Kidney (tissue), 14 donors: ENCODE results near the gene NIPBL. TPM values are rescaled to one million over a fixed set of nuclear protein-coding genes. Genes with fewer than 3 reads are reported as not detected.

Experiments
- DNase-seq, 5 donors: peaks; one replicate each; pipeline ENCODE4 v3.0.0-alpha.2; 2013 to 2020
- FAIRE-seq: peaks from 2 replicates; lab custom pipeline; 2012; peaks lifted over from hg19 to GRCh38; lab: Jason Lieb, UNC
- H3K27ac ChIP-seq, 2 donors: one replicate each; pipeline ENCODE4 v1.7.0; 2013; ENCODE audit warnings: low read depth in 2 of 2, low read length in 2 of 2, inconsistent platforms in 1 of 2
- H3K27me3 ChIP-seq: one replicate; pipeline ENCODE4 v1.7.1; 2013; ENCODE audit warnings: low read length, inconsistent platforms; ENCODE audit not compliant: control insufficient read depth, insufficient read depth
- H3K36me3 ChIP-seq, 3 donors: one replicate each; pipeline versions ENCODE4 v1.7.0 to v1.7.1; 2013; ENCODE audit warnings: low read length in 3 of 3, control low read depth in 1 of 3, inconsistent platforms in 1 of 3; ENCODE audit not compliant: insufficient read depth in 3 of 3, control insufficient read depth in 2 of 3
- H3K4me1 ChIP-seq, 3 donors: one replicate each; pipeline versions ENCODE4 v1.7.0 to v1.7.1; 2013; ENCODE audit warnings: low read length in 3 of 3, inconsistent platforms in 1 of 3, low read depth in 1 of 3; ENCODE audit not compliant: control insufficient read depth in 2 of 3, insufficient read depth in 2 of 3
- H3K4me3 ChIP-seq, 3 donors: one replicate each; pipeline versions ENCODE4 v1.7.0 to v1.8.1; 2013; ENCODE audit warnings: low read length in 3 of 3, control low read depth in 1 of 3, inconsistent platforms in 1 of 3
- H3K9ac ChIP-seq, 3 donors: one replicate each; pipeline versions ENCODE4 v1.7.0 to v1.7.1; 2013; ENCODE audit warnings: low read length in 3 of 3, control low read depth in 1 of 3, inconsistent platforms in 1 of 3
- H3K9me3 ChIP-seq, 3 donors: one replicate each; pipeline versions ENCODE4 v1.7.0 to v1.7.1; 2013; ENCODE audit warnings: low read length in 3 of 3, control low read depth in 1 of 3, inconsistent platforms in 1 of 3; ENCODE audit not compliant: control insufficient read depth in 2 of 3, insufficient read depth in 1 of 3
- intact Hi-C: fragments of 100-400 bp; cut with DNase I; formaldehyde crosslinking; loops from one replicate; pipeline ENCODE4 v1.11.1; 2022
- polyA plus RNA-seq: library from polyadenylated mRNA; stranded (reverse); fragments of 350-450 nt; fragmentation: Illumina TruSeq; extraction: RNeasy Lipid Tissue Mini Kit (QIAGEN cat#74804); gene quantifications from one replicate; pipeline ENCODE4 v1.2.3, GENCODE V29; 2014; ENCODE audit warnings: low read depth, low replicate concordance; ENCODE audit not compliant: insufficient read depth
- total RNA-seq: library from RNA; stranded (reverse); fragmentation: NEBNext Ultra II Directional; extraction: Animal tissue kit (Norgen Biotek cat#: 25700); gene quantifications from one replicate; pipeline ENCODE4 v1.2.1, GENCODE V29; 2021
- TF ChIP-seq, protein P1 (sequence below): IDR thresholded peaks from 3 replicates; pipeline ENCODE4 v1.5.1; 2012; ENCODE audit warnings: mild to moderate bottlenecking, moderate library complexity, borderline replicate concordance; ENCODE audit not compliant: insufficient read depth; ENCODE audit errors: extremely low read depth
- donor health status: control.
- donor health status: control.
- donor health status: control.
- donor health status: control.
- donor health status: control.
- donor health status: DM: yes; HTN: yes; CAD: no.
- donor health status: Normal renal cell carcinoma (clear cell type).

Gene NIPBL
- total and polyA plus RNA-seq, 2 donors from 2014 or later, result 12.4 to 65.5 TPM

DNA sequence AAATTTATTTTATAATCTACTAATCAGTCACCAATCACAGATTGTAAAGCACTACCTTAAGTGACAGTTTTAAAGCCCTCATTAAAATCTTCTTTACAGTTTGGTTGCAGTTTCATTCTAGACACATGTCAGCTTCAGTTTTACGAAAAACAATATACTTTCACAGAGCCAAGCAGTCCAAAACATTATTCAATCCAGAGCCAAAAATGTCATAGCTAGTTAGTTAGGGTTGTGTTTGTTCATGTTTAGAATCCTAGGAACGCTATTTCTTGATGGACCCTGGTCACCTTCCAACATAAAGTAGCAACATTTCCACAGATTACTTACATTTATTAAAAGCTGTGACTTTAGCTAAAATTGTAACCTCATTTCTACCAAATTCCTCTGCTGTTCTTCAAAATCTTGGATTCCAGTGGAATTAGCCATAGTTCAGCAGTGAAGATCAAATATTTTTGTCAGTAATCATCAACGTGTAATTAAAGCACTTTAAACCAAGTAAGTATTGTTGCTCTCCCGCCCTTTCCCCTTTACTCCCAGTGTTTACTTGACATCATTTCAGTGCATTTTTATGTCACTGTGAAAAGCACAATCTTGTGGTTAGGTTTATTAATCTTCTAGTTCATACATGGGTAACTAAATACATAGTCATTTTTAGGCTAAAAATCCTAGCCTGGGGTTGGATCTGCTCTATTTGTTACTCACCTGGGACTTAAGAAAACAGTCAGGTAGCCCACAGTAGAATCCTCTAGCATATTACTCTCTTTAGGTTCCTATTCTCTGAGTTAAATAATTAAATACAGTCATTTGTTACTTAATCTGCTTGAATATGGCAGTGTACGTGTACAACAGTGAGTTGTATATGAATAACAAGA is 74.3 kb downstream of the NIPBL start:
- intact Hi-C loops, result no loop called here
- no peak overlapping the region for H3K27ac ChIP-seq
- no peaks in the 10 kb centered on the region for H3K36me3 ChIP-seq
- peaks cover 0 to 24% (median 0%) of the 10 kb centered on the region in 3 donors for H3K4me1 ChIP-seq
- FAIRE-seq (no peak), DNase-seq (peak in 2 of 5 donors; percentile 40 to 41)
- no peak overlapping the region for H3K4me3 ChIP-seq
- no peaks in the 10 kb centered on the region for H3K27me3 ChIP-seq
- TF ChIP-seq, protein P1, sequence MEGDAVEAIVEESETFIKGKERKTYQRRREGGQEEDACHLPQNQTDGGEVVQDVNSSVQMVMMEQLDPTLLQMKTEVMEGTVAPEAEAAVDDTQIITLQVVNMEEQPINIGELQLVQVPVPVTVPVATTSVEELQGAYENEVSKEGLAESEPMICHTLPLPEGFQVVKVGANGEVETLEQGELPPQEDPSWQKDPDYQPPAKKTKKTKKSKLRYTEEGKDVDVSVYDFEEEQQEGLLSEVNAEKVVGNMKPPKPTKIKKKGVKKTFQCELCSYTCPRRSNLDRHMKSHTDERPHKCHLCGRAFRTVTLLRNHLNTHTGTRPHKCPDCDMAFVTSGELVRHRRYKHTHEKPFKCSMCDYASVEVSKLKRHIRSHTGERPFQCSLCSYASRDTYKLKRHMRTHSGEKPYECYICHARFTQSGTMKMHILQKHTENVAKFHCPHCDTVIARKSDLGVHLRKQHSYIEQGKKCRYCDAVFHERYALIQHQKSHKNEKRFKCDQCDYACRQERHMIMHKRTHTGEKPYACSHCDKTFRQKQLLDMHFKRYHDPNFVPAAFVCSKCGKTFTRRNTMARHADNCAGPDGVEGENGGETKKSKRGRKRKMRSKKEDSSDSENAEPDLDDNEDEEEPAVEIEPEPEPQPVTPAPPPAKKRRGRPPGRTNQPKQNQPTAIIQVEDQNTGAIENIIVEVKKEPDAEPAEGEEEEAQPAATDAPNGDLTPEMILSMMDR, result no peak
- no peaks in the 10 kb centered on the region for H3K9me3 ChIP-seq
- H3K9ac ChIP-seq, result no peak overlapping the region

DNA sequence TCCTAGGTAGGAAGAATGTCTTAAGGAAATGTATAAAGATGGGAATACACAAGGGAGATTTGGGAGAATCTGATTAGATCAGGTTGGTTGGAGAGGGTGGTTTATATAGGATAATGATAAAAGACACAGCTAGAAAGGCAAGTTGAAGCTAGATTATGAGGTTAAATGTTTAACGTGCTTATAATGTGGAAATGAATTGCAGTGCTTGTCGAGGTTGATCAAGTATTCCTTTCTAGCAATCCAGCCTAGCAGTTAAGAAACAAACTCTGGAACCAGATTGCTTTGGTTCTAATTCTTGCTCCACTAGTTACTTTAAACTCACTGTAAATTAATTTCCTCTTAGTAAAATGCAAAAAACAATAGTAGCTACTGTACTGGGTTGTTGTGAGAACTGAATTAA is 76.5 kb downstream of the NIPBL start:
- Histone ChIP-seq H3K9me3 (no peaks in the 10 kb centered on the region), H3K4me1 (peaks cover 0 to 22% (median 0%) of the 10 kb centered on the region in 3 donors), H3K27ac (no peak overlapping the region), H3K27me3 (no peaks in the 10 kb centered on the region), H3K9ac (no peak overlapping the region), H3K4me3 (no peak overlapping the region), H3K36me3 (no peaks in the 10 kb centered on the region)
- no peak for DNase-seq
- TF ChIP-seq, protein P1, result no peak
- intact Hi-C loops, result no loop called here
- no peak for FAIRE-seq

DNA sequence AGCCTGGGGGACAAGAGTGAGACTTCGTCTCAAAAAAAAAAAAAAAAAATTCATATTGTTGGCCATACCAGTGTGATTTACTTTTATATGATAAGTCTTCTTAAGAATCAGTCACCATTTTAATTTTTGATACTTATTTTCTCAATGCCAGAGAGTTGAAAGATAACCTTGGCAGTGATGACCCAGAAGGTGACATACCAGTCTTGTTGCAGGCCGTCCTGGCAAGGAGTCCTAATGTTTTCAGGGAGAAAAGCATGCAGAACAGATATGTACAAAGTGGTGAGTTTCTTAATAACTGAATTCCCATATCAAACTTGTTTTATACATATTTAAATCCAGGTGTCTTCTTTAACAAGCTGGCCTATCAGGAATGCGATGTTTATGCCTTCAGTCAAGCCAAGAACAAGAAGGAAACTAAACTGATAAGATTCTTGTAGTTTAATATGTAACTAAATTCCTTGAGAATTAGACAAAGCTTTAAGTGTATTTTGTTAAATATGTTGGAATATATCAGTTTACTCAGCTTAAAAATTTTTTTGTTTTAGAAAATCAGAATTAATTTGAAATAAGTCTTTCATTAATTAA is 81.5 kb downstream of the NIPBL start:
- H3K4me1 ChIP-seq, result no peaks in the 10 kb centered on the region
- TF ChIP-seq, protein P1, result no peak
- intact Hi-C loops, result no loop called here
- FAIRE-seq, result peak; percentile 77
- H3K27ac ChIP-seq, result no peak overlapping the region
- H3K4me3 ChIP-seq, result no peak overlapping the region
- H3K9me3 ChIP-seq, result no peaks in the 10 kb centered on the region
- H3K27me3 ChIP-seq, result no peaks in the 10 kb centered on the region
- no peak overlapping the region for H3K9ac ChIP-seq
- no peak for DNase-seq
- peaks cover 0 to 2% (median 0%) of the 10 kb centered on the region in 3 donors for H3K36me3 ChIP-seq
